SJCRH30 (cell line): ENCODE results near the gene FKRP. TPM values are rescaled to one million over a fixed set of nuclear protein-coding genes. Genes with fewer than 3 reads are reported as not detected.

ENCODE experiments used
- DNase-seq, 2 experiments: peaks; one replicate each; pipeline ENCODE4 v3.0.0-alpha.2; 2015 to 2020
- H3K27ac ChIP-seq: fragments of 250-450 bp; sonication (Bioruptor Pico); 2 replicates; pipeline ENCODE4 v1.5.1; 2020; ENCODE audit warnings: mild to moderate bottlenecking, moderate library complexity
- H3K27me3 ChIP-seq: fragments of 250-450 bp; sonication (Bioruptor Pico); 2 replicates; pipeline ENCODE4 v1.5.1; 2020; ENCODE audit warnings: mild to moderate bottlenecking, moderate library complexity
- H3K36me3 ChIP-seq: fragments of 250-450 bp; sonication (Bioruptor Pico); 2 replicates; pipeline ENCODE4 v1.5.1; 2020; ENCODE audit warnings: mild to moderate bottlenecking, moderate library complexity
- H3K4me1 ChIP-seq: fragments of 250-450 bp; sonication (Bioruptor Pico); 2 replicates; pipeline ENCODE4 v1.5.1; 2020; ENCODE audit warnings: mild to moderate bottlenecking, moderate library complexity
- H3K4me3 ChIP-seq: fragments of 250-450 bp; sonication (Bioruptor Pico); 2 replicates; pipeline ENCODE4 v1.5.1; 2020; ENCODE audit warnings: mild to moderate bottlenecking, moderate library complexity
- H3K9me3 ChIP-seq: fragments of 250-450 bp; sonication (Bioruptor Pico); replicated peaks from 2 replicates; pipeline ENCODE4 v1.5.1; 2020; ENCODE audit warnings: mild to moderate bottlenecking, moderate library complexity
- total RNA-seq: library from RNA; depleted of rRNA; stranded (reverse); fragments of >200 nt; shearing (Covaris generic); gene quantifications from 2 replicates; pipeline ENCODE4 v1.2.3, GENCODE V29; 2014

Gene FKRP
- total RNA-seq, 1 experiment from 2014 or later: 15.6 TPM

- no peak for DNase-seq
- no peak overlapping the region for H3K4me3 ChIP-seq
- no peaks in the 10 kb centered on the region for H3K27me3 ChIP-seq
- peaks cover 64% of the 10 kb centered on the region for H3K36me3 ChIP-seq
- no peaks in the 10 kb centered on the region for H3K9me3 ChIP-seq
- no peaks in the 10 kb centered on the region for H3K4me1 ChIP-seq
- H3K27ac ChIP-seq: no peak overlapping the region
Observed at GRCh38 chr19:46725036-46725820, 20.6 kb upstream of the FKRP start.

- H3K4me3 ChIP-seq: no peak overlapping the region
- H3K36me3 ChIP-seq: peaks cover 62% of the 10 kb centered on the region
- H3K9me3 ChIP-seq: no peaks in the 10 kb centered on the region
- H3K27me3 ChIP-seq: no peaks in the 10 kb centered on the region
- H3K27ac ChIP-seq: no peak overlapping the region
- H3K4me1 ChIP-seq: no peaks in the 10 kb centered on the region
- DNase-seq: no peak
Observed at GRCh38 chr19:46725859-46726393, 19.9 kb upstream of the FKRP start.

- no peak for DNase-seq
- no peaks in the 10 kb centered on the region for H3K9me3 ChIP-seq
- H3K4me1 ChIP-seq: no peaks in the 10 kb centered on the region
- peaks cover 57% of the 10 kb centered on the region for H3K36me3 ChIP-seq
- H3K27ac ChIP-seq: no peak overlapping the region
- H3K4me3 ChIP-seq: no peak overlapping the region
- no peaks in the 10 kb centered on the region for H3K27me3 ChIP-seq
Observed at GRCh38 chr19:46726551-46726950, 19.3 kb upstream of the FKRP start.

- Histone ChIP-seq H3K4me1 (no peaks in the 10 kb centered on the region), H3K27ac (no peak overlapping the region), H3K4me3 (no peak overlapping the region), H3K36me3 (peaks cover 52% of the 10 kb centered on the region), H3K9me3 (no peaks in the 10 kb centered on the region), H3K27me3 (no peaks in the 10 kb centered on the region)
- DNase-seq: no peak
Observed at GRCh38 chr19:46726971-46727501, 18.8 kb upstream of the FKRP start.

GRCh38 chr19:46727757-46728156 is 18.1 kb upstream of the FKRP start:
- Histone ChIP-seq H3K27ac (no peak overlapping the region), H3K36me3 (peaks cover 54% of the 10 kb centered on the region), H3K4me3 (no peak overlapping the region), H3K27me3 (no peaks in the 10 kb centered on the region), H3K9me3 (no peaks in the 10 kb centered on the region), H3K4me1 (no peaks in the 10 kb centered on the region)
- DNase-seq: no peak

- H3K4me1 ChIP-seq: no peaks in the 10 kb centered on the region
- no peak overlapping the region for H3K27ac ChIP-seq
- H3K36me3 ChIP-seq: peaks cover 57% of the 10 kb centered on the region
- H3K27me3 ChIP-seq: no peaks in the 10 kb centered on the region
- H3K9me3 ChIP-seq: no peaks in the 10 kb centered on the region
- H3K4me3 ChIP-seq: no peak overlapping the region
- no peak for DNase-seq
Observed at GRCh38 chr19:46728208-46728607, 17.6 kb upstream of the FKRP start.

- Histone ChIP-seq H3K36me3 (peaks cover 62% of the 10 kb centered on the region), H3K27ac (no peak overlapping the region), H3K9me3 (no peaks in the 10 kb centered on the region), H3K27me3 (no peaks in the 10 kb centered on the region), H3K4me1 (no peaks in the 10 kb centered on the region), H3K4me3 (no peak overlapping the region)
- peak; percentile 38 to 56 for DNase-seq
Observed at GRCh38 chr19:46728693-46729339, 17.0 kb upstream of the FKRP start.

- no peaks in the 10 kb centered on the region for H3K4me1 ChIP-seq
Observed at GRCh38 chr19:46729696-46730095, 16.2 kb upstream of the FKRP start.

GRCh38 chr19:46730187-46730586 is 15.7 kb upstream of the FKRP start:
- H3K4me1 ChIP-seq: no peaks in the 10 kb centered on the region
- H3K27ac ChIP-seq: no peak overlapping the region
- H3K36me3 ChIP-seq: peaks cover 64% of the 10 kb centered on the region
- DNase-seq: no peak
- H3K4me3 ChIP-seq: no peak overlapping the region
- no peaks in the 10 kb centered on the region for H3K27me3 ChIP-seq
- H3K9me3 ChIP-seq: no peaks in the 10 kb centered on the region

More at GRCh38 chr19:46729696-46730095, 16.2 kb upstream of the FKRP start:
- H3K4me3 ChIP-seq: no peak overlapping the region
- no peaks in the 10 kb centered on the region for H3K9me3 ChIP-seq
- H3K27me3 ChIP-seq: no peaks in the 10 kb centered on the region
- no peak overlapping the region for H3K27ac ChIP-seq
- H3K36me3 ChIP-seq: peaks cover 62% of the 10 kb centered on the region
- DNase-seq: no peak

GRCh38 chr19:46730595-46730994 is 15.3 kb upstream of the FKRP start:
- H3K9me3 ChIP-seq: no peaks in the 10 kb centered on the region
- no peak overlapping the region for H3K4me3 ChIP-seq
- H3K27me3 ChIP-seq: no peaks in the 10 kb centered on the region
- no peaks in the 10 kb centered on the region for H3K4me1 ChIP-seq
- H3K27ac ChIP-seq: no peak overlapping the region
- peaks cover 68% of the 10 kb centered on the region for H3K36me3 ChIP-seq
- DNase-seq: no peak

GRCh38 chr19:46731007-46731501 is 14.8 kb upstream of the FKRP start:
- DNase-seq: no peak

GRCh38 chr19:46731584-46731983 is 14.3 kb upstream of the FKRP start:
- H3K4me3 ChIP-seq: no peak overlapping the region
- no peaks in the 10 kb centered on the region for H3K4me1 ChIP-seq
- H3K27ac ChIP-seq: no peak overlapping the region
- no peak for DNase-seq
- H3K27me3 ChIP-seq: no peaks in the 10 kb centered on the region
- H3K36me3 ChIP-seq: peaks cover 69% of the 10 kb centered on the region
- no peaks in the 10 kb centered on the region for H3K9me3 ChIP-seq

More at GRCh38 chr19:46731007-46731501, 14.8 kb upstream of the FKRP start:
- Histone ChIP-seq H3K9me3 (no peaks in the 10 kb centered on the region), H3K27ac (no peak overlapping the region), H3K4me1 (no peaks in the 10 kb centered on the region), H3K36me3 (peaks cover 68% of the 10 kb centered on the region), H3K27me3 (no peaks in the 10 kb centered on the region), H3K4me3 (no peak overlapping the region)

GRCh38 chr19:46732172-46732938 is 13.5 kb upstream of the FKRP start:
- Histone ChIP-seq H3K27ac (no peak overlapping the region), H3K4me3 (no peak overlapping the region), H3K27me3 (no peaks in the 10 kb centered on the region), H3K4me1 (no peaks in the 10 kb centered on the region), H3K9me3 (no peaks in the 10 kb centered on the region), H3K36me3 (peaks cover 68% of the 10 kb centered on the region)
- DNase-seq: no peak

- no peaks in the 10 kb centered on the region for H3K9me3 ChIP-seq
- no peak overlapping the region for H3K4me3 ChIP-seq
- H3K27ac ChIP-seq: no peak overlapping the region
- no peak for DNase-seq
- H3K36me3 ChIP-seq: peaks cover 65% of the 10 kb centered on the region
- no peaks in the 10 kb centered on the region for H3K27me3 ChIP-seq
- no peaks in the 10 kb centered on the region for H3K4me1 ChIP-seq
Observed at GRCh38 chr19:46732966-46733689, 12.7 kb upstream of the FKRP start.
